Fibroblast of upper back skin (primary cell): ENCODE measurements around the gene MAP4K3.
"Not testable (repeated sequence)": the region's sequence is repeated elsewhere in the genome, so short reads cannot be mapped to it uniquely, and the experiment has no call there.

Experiments used
- DNase-seq: peaks from one replicate; pipeline ENCODE4 v3.0.0-alpha.2; 2013

The MAP4K3 gene

GRCh38 chr2:39362595-39362994 lies 74.5 kb downstream of the MAP4K3 start:
- DNase-seq: no peak

- DNase-seq: no peak
These were observed 75.6 kb downstream of the MAP4K3 start for GRCh38 chr2:39361511-39361910.

GRCh38 chr2:39360342-39360741 lies 76.7 kb downstream of the MAP4K3 start:
- not testable (repeated sequence) for DNase-seq

GRCh38 chr2:39359453-39360038 lies 77.5 kb downstream of the MAP4K3 start:
- DNase-seq: no peak

- no peak for DNase-seq
These were observed 80.0 kb downstream of the MAP4K3 start for GRCh38 chr2:39356922-39357639.

GRCh38 chr2:39350658-39351057 lies 86.4 kb downstream of the MAP4K3 start:
- no peak for DNase-seq

GRCh38 chr2:39338502-39338901 lies 98.6 kb downstream of the MAP4K3 start:
- no peak for DNase-seq

- DNase-seq: no peak
These were observed 101.2 kb downstream of the MAP4K3 start for GRCh38 chr2:39335930-39336329.

- DNase-seq: no peak
These were observed 102.1 kb downstream of the MAP4K3 start for GRCh38 chr2:39334978-39335377.

- DNase-seq: no peak
These were observed 102.6 kb downstream of the MAP4K3 start for GRCh38 chr2:39334529-39334928.

- no peak for DNase-seq
These were observed 110.4 kb downstream of the MAP4K3 start for GRCh38 chr2:39326644-39327043.

GRCh38 chr2:39325966-39326365 lies 111.1 kb downstream of the MAP4K3 start:
- peak; percentile 57 for DNase-seq

GRCh38 chr2:39321056-39322035 lies 115.7 kb downstream of the MAP4K3 start:
- not testable (repeated sequence) for DNase-seq

- DNase-seq: no peak
These were observed 116.9 kb downstream of the MAP4K3 start for GRCh38 chr2:39320162-39320561.

GRCh38 chr2:39313575-39313974 lies 123.5 kb downstream of the MAP4K3 start:
- peak; percentile 73 for DNase-seq

- DNase-seq: no peak
These were observed 125.6 kb downstream of the MAP4K3 start for GRCh38 chr2:39311469-39311868.

- DNase-seq: no peak
These were observed 128.3 kb downstream of the MAP4K3 start for GRCh38 chr2:39308778-39309177.

GRCh38 chr2:39306626-39307025 lies 130.5 kb downstream of the MAP4K3 start:
- peak; percentile 6 for DNase-seq

GRCh38 chr2:39304729-39305128 lies 132.4 kb downstream of the MAP4K3 start:
- no peak for DNase-seq

GRCh38 chr2:39304200-39304599 lies 132.9 kb downstream of the MAP4K3 start:
- DNase-seq: peak; percentile 68

- no peak for DNase-seq
These were observed 135.7 kb downstream of the MAP4K3 start for GRCh38 chr2:39301352-39301751.

GRCh38 chr2:39300044-39300978 lies 136.8 kb downstream of the MAP4K3 start:
- DNase-seq: no peak
